HL-60 (cell line): ENCODE results near the gene ABCC4.

ENCODE experiments used
- CTCF ChIP-seq: IDR thresholded peaks from one replicate; pipeline ENCODE4 v1.5.1; 2011; ENCODE audit warnings: low read length, control low read depth, inconsistent platforms; ENCODE audit not compliant: insufficient read depth
- POLR2AphosphoS5 ChIP-seq: IDR thresholded peaks from 2 replicates; pipeline ENCODE4 v1.6.1; 2012; ENCODE audit warnings: low read depth

GRCh38 chr13:95056266-95056665 lies 245.0 kb downstream of the ABCC4 start:
- TF ChIP-seq CTCF (no peak), POLR2AphosphoS5 (no peak)
